ENCODE results near the gene MACROH2A2. TPM values are rescaled to one million over a fixed set of nuclear protein-coding genes. Genes with fewer than 3 reads are reported as not detected.
"Not testable (repeated sequence)": the region's sequence is repeated elsewhere in the genome, so short reads cannot be mapped to it uniquely, and the experiment has no call there.

Gene MACROH2A2
- total RNA-seq, 1 experiment from 2014 or later, result 11.3 TPM

GRCh38 chr10:70078937-70079336 is 26.3 kb downstream of the MACROH2A2 start:
- no peak overlapping the region for H3K9ac ChIP-seq (ENCODE audit: extremely low read depth, insufficient read length, low read length)

GRCh38 chr10:70080789-70081188 is 28.1 kb downstream of the MACROH2A2 start:
- H2AK5ac ChIP-seq (ENCODE audit: insufficient read length, low read length); H3K36me3 Mint-ChIP-seq (ENCODE audit: insufficient read depth in 1 of 3, low read depth in 3 of 3); H3K9me3 Mint-ChIP-seq; H3K27ac ChIP-seq (ENCODE audit: insufficient read length, low read depth, low read length); H3K4me1 ChIP-seq (ENCODE audit: insufficient read depth, low read length); H3K9ac ChIP-seq (ENCODE audit: extremely low read depth, insufficient read length, low read length); H3K4ac ChIP-seq (ENCODE audit: low read depth, low read length); DNase-seq; H3K56ac ChIP-seq (ENCODE audit: insufficient read length, low read depth, low read length); H4K5ac ChIP-seq (ENCODE audit: insufficient read length, low read depth, low read length); H3K9me3 ChIP-seq (ENCODE audit: control insufficient read depth, low read depth, low read length); H4K8ac ChIP-seq (replicated peaks; ENCODE audit: insufficient read length, low read depth, low read length); H2BK20ac ChIP-seq (ENCODE audit: low read depth, low read length, poor library complexity, severe bottlenecking); H3K4me3 Mint-ChIP-seq; H3K79me1 ChIP-seq (ENCODE audit: insufficient read depth, low read depth, low read length, poor library complexity, severe bottlenecking); H3K18ac ChIP-seq (ENCODE audit: insufficient read length, low read depth, low read length); H2BK15ac ChIP-seq (ENCODE audit: low read depth, low read length); H3K27ac Mint-ChIP-seq; H2BK120ac ChIP-seq (ENCODE audit: low read depth, low read length, poor library complexity, severe bottlenecking); H3K79me2 ChIP-seq (ENCODE audit: insufficient read depth, low read length); H2AFZ ChIP-seq (ENCODE audit: low read length); H3K14ac ChIP-seq (ENCODE audit: insufficient read depth, low read length); H3K23me2 ChIP-seq (ENCODE audit: insufficient read length, low read depth, low read length, poor library complexity, severe bottlenecking); H2BK12ac ChIP-seq (ENCODE audit: insufficient read length, low read depth, low read length); H3K4me2 ChIP-seq (ENCODE audit: insufficient read depth, insufficient read length, low read length); H4K20me1 ChIP-seq (ENCODE audit: control insufficient read depth, insufficient read depth, insufficient read length); H3T11ph ChIP-seq (ENCODE audit: low read length); H3K23ac ChIP-seq (ENCODE audit: insufficient read length, low read depth, low read length); H4K91ac ChIP-seq (ENCODE audit: insufficient read length, low read depth, low read length); H2BK5ac ChIP-seq (ENCODE audit: insufficient read length, low read length); H3K27me3 ChIP-seq (ENCODE audit: insufficient read depth, low read length): not testable (repeated sequence)
- WGBS (ENCODE audit: extremely low coverage, insufficient read length, low lambda C conversion rate), result no CpG with 5 or more reads among the region's 2 CpGs
- Mint-ChIP-seq H3K4me1 (peaks cover 11 to 18% of the 10 kb centered on the region in 2 experiments), H3K27me3 (ENCODE audit: low read depth) (peaks cover 17% of the 10 kb centered on the region)

More at GRCh38 chr10:70078937-70079336, 26.3 kb downstream of the MACROH2A2 start:
- Histone ChIP-seq H3K4ac (ENCODE audit: low read depth, low read length) (no peak overlapping the region), H3K23ac (ENCODE audit: insufficient read length, low read depth, low read length) (no peak overlapping the region), H3K9me3 (ENCODE audit: control insufficient read depth, low read depth, low read length) (no peaks in the 10 kb centered on the region), H4K8ac (replicated peaks; ENCODE audit: insufficient read length, low read depth, low read length) (no peak overlapping the region), H4K20me1 (ENCODE audit: control insufficient read depth, insufficient read depth, insufficient read length) (no peaks in the 10 kb centered on the region), H3K27me3 (ENCODE audit: insufficient read depth, low read length) (no peaks in the 10 kb centered on the region), H2BK12ac (ENCODE audit: insufficient read length, low read depth, low read length) (no peak overlapping the region), H2BK15ac (ENCODE audit: low read depth, low read length) (no peak overlapping the region), H2BK20ac (ENCODE audit: low read depth, low read length, poor library complexity, severe bottlenecking) (no peak overlapping the region), H4K91ac (ENCODE audit: insufficient read length, low read depth, low read length) (no peak overlapping the region), H3K4me1 (ENCODE audit: insufficient read depth, low read length) (peaks cover 5% of the 10 kb centered on the region; the same call in 1 of the 2 replicates), H3K18ac (ENCODE audit: insufficient read length, low read depth, low read length) (no peak overlapping the region), H3K56ac (ENCODE audit: insufficient read length, low read depth, low read length) (no peak overlapping the region), H2AFZ (ENCODE audit: low read length) (no peak overlapping the region), H3K79me2 (ENCODE audit: insufficient read depth, low read length) (no peaks in the 10 kb centered on the region), H3K14ac (ENCODE audit: insufficient read depth, low read length) (no peak overlapping the region), H3K79me1 (ENCODE audit: insufficient read depth, low read depth, low read length, poor library complexity, severe bottlenecking) (no peaks in the 10 kb centered on the region), H3K27ac (ENCODE audit: insufficient read length, low read depth, low read length) (no peak overlapping the region), H3K4me2 (ENCODE audit: insufficient read depth, insufficient read length, low read length) (no peak overlapping the region), H3T11ph (ENCODE audit: low read length) (no peak overlapping the region), H2BK5ac (ENCODE audit: insufficient read length, low read length) (no peak overlapping the region), H4K5ac (ENCODE audit: insufficient read length, low read depth, low read length) (no peak overlapping the region), H3K23me2 (ENCODE audit: insufficient read length, low read depth, low read length, poor library complexity, severe bottlenecking) (no peaks in the 10 kb centered on the region), H2BK120ac (ENCODE audit: low read depth, low read length, poor library complexity, severe bottlenecking) (no peak overlapping the region), H2AK5ac (ENCODE audit: insufficient read length, low read length) (no peak overlapping the region)
- Mint-ChIP-seq H3K4me1 (peaks cover 11 to 18% of the 10 kb centered on the region in 2 experiments), H3K27me3 (ENCODE audit: low read depth) (peaks cover 17% of the 10 kb centered on the region), H3K9me3 (no peaks in the 10 kb centered on the region), H3K4me3 (no peak overlapping the region), H3K27ac (no peak overlapping the region), H3K36me3 (ENCODE audit: insufficient read depth in 1 of 3, low read depth in 3 of 3) (no peaks in the 10 kb centered on the region; a peak in 3 of 7 replicates)
- no peak for DNase-seq
- no peak for TF ChIP-seq CTCF (conservative IDR thresholded peaks at IDR 0.05)
- WGBS (ENCODE audit: extremely low coverage, insufficient read length, low lambda C conversion rate), result no CpG with 5 or more reads among the region's 7 CpGs

Data from H9 (cell line).